HepG2 (cell line): ENCODE data around the gene GAL3ST2. TPM values are rescaled to one million over a fixed set of nuclear protein-coding genes. Genes with fewer than 3 reads are reported as not detected.

Experiments
- CEBPB ChIP-seq: IDR thresholded peaks from 2 replicates; pipeline ENCODE4 v1.6.1; 2011; ENCODE audit warnings: low read depth, low read length, improper control_type of control experiment, borderline replicate concordance
- EZH2 ChIP-seq: conservative IDR thresholded peaks from 2 replicates; pipeline ENCODE4 v1.6.1; 2012; ENCODE audit warnings: mild to moderate bottlenecking, low read depth, low read length, moderate library complexity
- GABPB1 ChIP-seq: IDR thresholded peaks from 2 replicates; pipeline ENCODE4 v1.6.1; 2016; ENCODE audit warnings: mild to moderate bottlenecking, missing genetic modification reagents, moderate library complexity, missing compliant biosample characterization
- HMG20A ChIP-seq: IDR thresholded peaks from 2 replicates; pipeline ENCODE4 v1.6.1; 2016; ENCODE audit warnings: borderline replicate concordance
- KMT2B ChIP-seq: IDR thresholded peaks from 2 replicates; pipeline ENCODE4 v1.6.1; 2016; ENCODE audit warnings: missing genetic modification reagents, missing compliant biosample characterization
- POGZ ChIP-seq: sonication (generic); formaldehyde crosslinking; IDR thresholded peaks from 2 replicates; pipeline ENCODE4 v1.4.0; 2020; ENCODE audit warnings: mild to moderate bottlenecking, missing genetic modification reagents
- POLR2G ChIP-seq: fragments of 200-400 bp; formaldehyde crosslinking; IDR thresholded peaks from 2 replicates; pipeline ENCODE4 v1.6.1; 2018; ENCODE audit warnings: mild to moderate bottlenecking, low read depth, low read length, moderate library complexity
- RFXANK ChIP-seq: IDR thresholded peaks from 2 replicates; pipeline ENCODE4 v1.6.1; 2016
- TBP ChIP-seq: sonication (generic); formaldehyde crosslinking; IDR thresholded peaks from 2 replicates; pipeline ENCODE4 v1.5.0; 2020; ENCODE audit warnings: missing genetic modification reagents
- ZBTB26 ChIP-seq: IDR thresholded peaks from 2 replicates; pipeline ENCODE4 v1.6.1; 2016; ENCODE audit warnings: missing compliant biosample characterization, missing genetic modification reagents, borderline replicate concordance
- ZBTB3 ChIP-seq: sonication (generic); formaldehyde crosslinking; IDR thresholded peaks from 2 replicates; pipeline ENCODE4 v1.4.0; 2020; ENCODE audit warnings: low read depth, mild to moderate bottlenecking, moderate library complexity, missing genetic modification reagents, borderline replicate concordance
- ZGPAT ChIP-seq: IDR thresholded peaks from 2 replicates; pipeline ENCODE4 v1.6.1; 2016; ENCODE audit warnings: mild to moderate bottlenecking
- ZIK1 ChIP-seq: sonication (generic); formaldehyde crosslinking; IDR thresholded peaks from 2 replicates; pipeline ENCODE4 v1.5.0; 2020; ENCODE audit warnings: mild to moderate bottlenecking, low read depth, missing genetic modification reagents, borderline replicate concordance
- ZNF468 ChIP-seq: sonication (generic); formaldehyde crosslinking; IDR thresholded peaks from 2 replicates; pipeline ENCODE4 v1.8.0; 2022; ENCODE audit warnings: mild to moderate bottlenecking, moderate library complexity, missing genetic modification reagents
- ZNF761 ChIP-seq: sonication (generic); formaldehyde crosslinking; conservative IDR thresholded peaks from 2 replicates; pipeline ENCODE4 v1.4.0; 2020; ENCODE audit warnings: mild to moderate bottlenecking, missing genetic modification reagents
- polyA plus RNA-seq, 8 experiments: library from polyadenylated mRNA; depleted of rRNA in 3 of 8; stranded (reverse) in 7 of 8; unstranded in 1 of 8; fragments of >200 nt; fragmentation: Illumina TruSeq in 4 of 8; extraction: Trizol in 4 of 8; gene quantifications; 2 replicates each; pipeline versions ENCODE4 v1.2.1 to v1.2.3, GENCODE V29; 2011 to 2016; ENCODE audit warnings: low read depth in 4 of 8, missing spikeins in 1 of 8, mixed read lengths in 1 of 8; ENCODE audit not compliant: insufficient read depth in 1 of 8
- total RNA-seq, 5 experiments: library from RNA; depleted of rRNA; stranded (reverse); fragments of >200 nt; fragmentation: Illumina TruSeq; extraction: Trizol; gene quantifications; 2 replicates each; pipeline ENCODE4 v1.2.3, GENCODE V29; 2016; ENCODE audit warnings: low read depth in 1 of 5
- TF ChIP-seq, protein P1 (sequence below): sonication (generic); formaldehyde crosslinking; IDR thresholded peaks from 2 replicates; pipeline ENCODE4 v1.5.0; 2020; ENCODE audit warnings: mild to moderate bottlenecking, low read depth, missing genetic modification reagents, borderline replicate concordance
- TF ChIP-seq, protein P2 (sequence below): sonication (generic); formaldehyde crosslinking; IDR thresholded peaks from 2 replicates; pipeline ENCODE4 v1.4.0; 2020; ENCODE audit warnings: missing genetic modification reagents
- TF ChIP-seq, protein P3 (sequence below): sonication (generic); formaldehyde crosslinking; IDR thresholded peaks from 2 replicates; pipeline ENCODE4 v1.4.0; 2020; ENCODE audit warnings: missing genetic modification reagents, mild to moderate bottlenecking, borderline replicate concordance

Gene GAL3ST2
- total and polyA plus RNA-seq, 2 of the 13 experiments (the other 11 are each of a cell fraction or from before 2014, with no cell fraction given): 0.17 to 0.20 TPM

GRCh38 chr2:241775223-241776177, 1.1 kb upstream of the GAL3ST2 start (continued):
- no peak for TF ChIP-seq TBP (CRISPR knock-in tag)
- no peak for TF ChIP-seq HMG20A (CRISPR knock-in tag)
- no peak for TF ChIP-seq EZH2
- 0 out of 2 replicates have a peak, but pooled peaks have one; percentile 24 for TF ChIP-seq POGZ (CRISPR knock-in tag)
- TF ChIP-seq GABPB1 (CRISPR knock-in tag): no peak
- no peak for TF ChIP-seq CEBPB
- no peak for TF ChIP-seq KMT2B (CRISPR knock-in tag)
- no peak for TF ChIP-seq RFXANK
- no peak for TF ChIP-seq ZBTB26 (CRISPR knock-in tag)
- TF ChIP-seq POLR2G: no peak; the same call in 1 of the 2 replicates
- no peak for TF ChIP-seq ZBTB3 (CRISPR knock-in tag)
- TF ChIP-seq ZGPAT: no peak; the same call in 1 of the 2 replicates
- TF ChIP-seq, protein P1, sequence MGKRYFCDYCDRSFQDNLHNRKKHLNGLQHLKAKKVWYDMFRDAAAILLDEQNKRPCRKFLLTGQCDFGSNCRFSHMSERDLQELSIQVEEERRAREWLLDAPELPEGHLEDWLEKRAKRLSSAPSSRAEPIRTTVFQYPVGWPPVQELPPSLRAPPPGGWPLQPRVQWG (CRISPR knock-in tag): no peak
- TF ChIP-seq ZIK1 (CRISPR knock-in tag): no peak
- TF ChIP-seq, protein P2, sequence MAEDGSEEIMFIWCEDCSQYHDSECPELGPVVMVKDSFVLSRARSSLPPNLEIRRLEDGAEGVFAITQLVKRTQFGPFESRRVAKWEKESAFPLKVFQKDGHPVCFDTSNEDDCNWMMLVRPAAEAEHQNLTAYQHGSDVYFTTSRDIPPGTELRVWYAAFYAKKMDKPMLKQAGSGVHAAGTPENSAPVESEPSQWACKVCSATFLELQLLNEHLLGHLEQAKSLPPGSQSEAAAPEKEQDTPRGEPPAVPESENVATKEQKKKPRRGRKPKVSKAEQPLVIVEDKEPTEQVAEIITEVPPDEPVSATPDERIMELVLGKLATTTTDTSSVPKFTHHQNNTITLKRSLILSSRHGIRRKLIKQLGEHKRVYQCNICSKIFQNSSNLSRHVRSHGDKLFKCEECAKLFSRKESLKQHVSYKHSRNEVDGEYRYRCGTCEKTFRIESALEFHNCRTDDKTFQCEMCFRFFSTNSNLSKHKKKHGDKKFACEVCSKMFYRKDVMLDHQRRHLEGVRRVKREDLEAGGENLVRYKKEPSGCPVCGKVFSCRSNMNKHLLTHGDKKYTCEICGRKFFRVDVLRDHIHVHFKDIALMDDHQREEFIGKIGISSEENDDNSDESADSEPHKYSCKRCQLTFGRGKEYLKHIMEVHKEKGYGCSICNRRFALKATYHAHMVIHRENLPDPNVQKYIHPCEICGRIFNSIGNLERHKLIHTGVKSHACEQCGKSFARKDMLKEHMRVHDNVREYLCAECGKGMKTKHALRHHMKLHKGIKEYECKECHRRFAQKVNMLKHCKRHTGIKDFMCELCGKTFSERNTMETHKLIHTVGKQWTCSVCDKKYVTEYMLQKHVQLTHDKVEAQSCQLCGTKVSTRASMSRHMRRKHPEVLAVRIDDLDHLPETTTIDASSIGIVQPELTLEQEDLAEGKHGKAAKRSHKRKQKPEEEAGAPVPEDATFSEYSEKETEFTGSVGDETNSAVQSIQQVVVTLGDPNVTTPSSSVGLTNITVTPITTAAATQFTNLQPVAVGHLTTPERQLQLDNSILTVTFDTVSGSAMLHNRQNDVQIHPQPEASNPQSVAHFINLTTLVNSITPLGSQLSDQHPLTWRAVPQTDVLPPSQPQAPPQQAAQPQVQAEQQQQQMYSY (CRISPR knock-in tag): no peak
- no peak for TF ChIP-seq ZNF468 (CRISPR knock-in tag)
- TF ChIP-seq, protein P3, sequence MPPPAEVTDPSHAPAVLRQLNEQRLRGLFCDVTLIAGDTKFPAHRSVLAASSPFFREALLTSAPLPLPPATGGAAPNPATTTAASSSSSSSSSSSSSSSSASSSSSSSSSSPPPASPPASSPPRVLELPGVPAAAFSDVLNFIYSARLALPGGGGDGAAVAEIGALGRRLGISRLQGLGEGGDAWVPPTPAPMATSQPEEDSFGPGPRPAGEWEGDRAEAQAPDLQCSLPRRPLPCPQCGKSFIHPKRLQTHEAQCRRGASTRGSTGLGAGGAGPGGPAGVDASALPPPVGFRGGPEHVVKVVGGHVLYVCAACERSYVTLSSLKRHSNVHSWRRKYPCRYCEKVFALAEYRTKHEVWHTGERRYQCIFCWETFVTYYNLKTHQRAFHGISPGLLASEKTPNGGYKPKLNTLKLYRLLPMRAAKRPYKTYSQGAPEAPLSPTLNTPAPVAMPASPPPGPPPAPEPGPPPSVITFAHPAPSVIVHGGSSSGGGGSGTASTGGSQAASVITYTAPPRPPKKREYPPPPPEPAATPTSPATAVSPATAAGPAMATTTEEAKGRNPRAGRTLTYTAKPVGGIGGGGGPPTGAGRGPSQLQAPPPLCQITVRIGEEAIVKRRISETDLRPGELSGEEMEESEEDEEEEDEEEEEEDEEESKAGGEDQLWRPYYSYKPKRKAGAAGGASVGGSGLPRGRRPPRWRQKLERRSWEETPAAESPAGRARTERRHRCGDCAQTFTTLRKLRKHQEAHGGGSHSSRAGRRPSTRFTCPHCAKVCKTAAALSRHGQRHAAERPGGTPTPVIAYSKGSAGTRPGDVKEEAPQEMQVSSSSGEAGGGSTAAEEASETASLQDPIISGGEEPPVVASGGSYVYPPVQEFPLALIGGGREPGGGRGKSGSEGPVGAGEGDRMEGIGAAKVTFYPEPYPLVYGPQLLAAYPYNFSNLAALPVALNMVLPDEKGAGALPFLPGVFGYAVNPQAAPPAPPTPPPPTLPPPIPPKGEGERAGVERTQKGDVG: peak; percentile 39
- no peak for TF ChIP-seq ZNF761 (CRISPR knock-in tag)
